GM21825 (cell line): Measurements from ENCODE around the gene GTF2E1.
"Not testable (repeated sequence)": the region's sequence is repeated elsewhere in the genome, so short reads cannot be mapped to it uniquely, and the experiment has no call there.

ENCODE experiments used
- ATAC-seq: cut with Tn5 transposase; IDR thresholded peaks from one replicate; pipeline ENCODE4 v1.9.1; 2021; ENCODE audit warnings: mild to moderate bottlenecking, moderate library complexity; ENCODE audit not compliant: unreplicated experiment

Gene GTF2E1

DNA sequence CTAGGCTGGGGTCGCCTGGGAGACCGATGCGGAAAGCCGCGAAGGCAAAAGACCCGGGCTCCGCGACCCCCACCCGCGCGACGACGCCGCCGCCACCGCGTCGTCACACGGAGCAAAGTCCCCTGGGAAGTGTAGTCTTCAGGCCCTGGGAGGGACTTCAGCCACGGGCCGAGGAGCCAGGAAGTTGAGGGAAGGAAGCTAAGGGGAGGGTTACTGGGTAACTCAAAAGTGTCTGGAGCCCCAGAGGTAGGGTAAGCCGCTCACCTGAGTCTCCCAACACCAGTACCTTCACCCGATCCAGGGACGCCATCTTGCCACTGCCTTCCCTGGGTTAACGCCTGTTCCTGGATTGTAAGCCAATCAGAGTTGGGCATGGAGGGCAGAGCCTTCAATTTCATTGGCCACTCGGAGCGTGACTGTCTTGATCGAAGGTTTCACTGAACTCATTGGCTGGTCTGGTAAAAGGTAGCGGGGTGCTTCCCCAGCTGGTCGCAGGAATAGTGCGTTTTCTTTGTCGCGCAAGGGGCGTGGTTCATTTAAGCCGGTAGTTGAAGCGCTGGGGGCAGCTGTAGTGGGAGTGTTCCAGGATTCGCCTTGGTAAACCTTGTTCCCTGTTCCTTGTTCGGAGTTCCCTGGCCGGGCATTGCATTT, at the start of gene GTF2E1, which contains the start of gene RABL3:
Gene GTF2E1, plus strand, starts transcription at position 547 of the 651 bp plus-strand sequence. CDS start 7,809 bp downstream, outside the sequence.
Gene RABL3, minus strand, starts transcription at position 319 of the 651 bp plus-strand sequence. Its CDS starts 9 bp downstream, at position 310.
- peak; percentile 99 for ATAC-seq

DNA sequence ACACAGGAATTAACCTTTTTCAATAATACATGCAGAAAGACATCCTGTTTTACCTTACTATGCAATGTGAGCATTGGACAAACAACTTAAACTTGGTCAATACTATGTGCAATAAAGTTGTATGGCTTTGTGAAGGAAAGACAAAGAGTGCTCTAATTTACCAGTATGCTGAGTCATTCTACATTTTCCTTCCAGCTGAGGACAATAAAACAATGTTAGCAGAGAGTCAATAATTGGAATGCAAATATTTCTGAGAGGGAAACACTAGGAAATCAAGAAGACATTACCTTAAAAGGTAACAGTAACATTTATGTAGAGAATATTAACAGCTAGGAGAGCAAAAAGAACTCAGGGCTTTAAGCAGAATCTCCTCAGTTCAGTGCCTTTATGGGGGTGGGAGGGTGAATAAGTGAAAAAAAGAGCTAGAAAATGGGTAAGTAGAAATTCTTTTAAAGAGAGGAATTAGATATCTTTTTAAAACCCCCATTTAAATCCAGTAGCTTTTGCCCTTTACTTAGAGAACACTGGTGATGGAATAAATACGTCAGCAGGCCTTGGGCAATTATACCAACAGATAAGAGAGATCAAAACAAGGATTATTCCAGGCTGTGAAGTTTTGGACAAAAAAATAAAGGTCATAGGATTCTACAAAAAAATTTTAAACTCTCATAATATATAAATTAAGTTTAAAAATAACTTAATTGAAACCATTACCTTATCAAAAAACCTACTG, 48.9 kb upstream of the GTF2E1 start:
- no peak for ATAC-seq

DNA sequence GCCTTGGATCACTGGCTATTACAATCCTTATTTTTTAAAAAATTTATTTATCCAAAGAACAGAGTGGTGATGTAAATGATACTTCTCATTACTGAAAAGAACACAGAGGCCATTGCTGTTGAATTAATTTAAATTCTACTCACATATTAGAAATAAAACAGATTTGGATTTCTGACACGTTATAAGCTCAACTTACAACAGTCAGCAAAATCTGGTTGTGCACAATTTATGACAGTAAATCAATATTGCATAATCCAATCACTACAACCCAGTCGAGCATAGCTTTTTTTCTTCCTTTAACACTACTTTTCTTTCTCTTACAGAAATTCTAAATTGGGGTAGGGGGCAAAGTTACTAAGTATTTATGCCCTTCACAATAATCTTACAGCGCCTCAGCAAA, 43.2 kb upstream of the GTF2E1 start:
- no peak for ATAC-seq

DNA sequence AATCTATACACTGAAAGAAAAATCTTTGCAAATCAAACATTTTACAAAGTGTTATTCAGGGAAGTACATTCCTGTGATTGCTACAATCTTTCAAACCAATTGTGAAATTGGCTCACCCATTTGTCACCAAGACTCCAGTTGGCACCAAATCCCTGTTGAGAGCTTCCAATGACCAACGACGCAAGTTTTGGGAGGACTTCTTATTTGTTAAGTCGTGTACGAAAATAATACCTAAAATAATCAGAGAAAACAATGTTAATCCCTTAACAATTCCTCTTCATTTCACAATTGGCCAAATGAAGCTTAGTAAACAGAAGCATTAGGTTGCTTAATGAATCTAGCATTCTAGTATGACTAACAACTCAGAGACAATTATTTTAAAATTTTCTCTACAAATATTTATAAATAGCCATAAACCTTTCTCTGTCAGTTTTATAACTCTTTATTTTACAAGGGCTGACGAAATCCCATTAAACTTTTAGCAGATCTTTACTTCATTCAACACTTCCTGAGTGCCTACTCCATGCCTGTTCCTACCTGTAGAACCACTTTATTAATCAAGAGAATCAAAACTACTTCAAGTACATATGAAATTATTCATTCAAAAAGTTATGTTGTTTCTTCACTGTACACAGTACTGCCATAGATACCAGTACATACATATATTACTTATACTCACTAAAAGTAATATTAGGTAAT, 36.5 kb upstream of the GTF2E1 start:
- no peak for ATAC-seq

DNA sequence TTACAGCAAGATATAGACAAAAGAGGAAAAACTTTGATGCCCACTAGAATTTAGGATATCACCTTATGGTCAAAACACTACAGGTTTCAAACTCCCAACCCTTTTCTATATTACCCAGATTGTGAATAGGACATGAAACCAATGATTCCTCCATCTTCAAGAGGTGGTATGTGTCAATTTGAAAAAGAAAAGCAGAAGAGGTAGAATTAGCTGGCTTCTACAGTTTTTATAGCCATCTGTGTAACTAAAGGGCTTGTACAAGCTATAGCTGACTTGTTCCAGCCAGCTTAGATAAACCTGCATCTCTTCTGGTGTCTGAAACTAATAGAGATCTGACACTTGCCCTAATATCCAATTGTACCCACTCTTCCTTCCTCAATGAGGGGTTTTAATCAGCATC, 35.6 kb upstream of the GTF2E1 start:
- no peak for ATAC-seq

DNA sequence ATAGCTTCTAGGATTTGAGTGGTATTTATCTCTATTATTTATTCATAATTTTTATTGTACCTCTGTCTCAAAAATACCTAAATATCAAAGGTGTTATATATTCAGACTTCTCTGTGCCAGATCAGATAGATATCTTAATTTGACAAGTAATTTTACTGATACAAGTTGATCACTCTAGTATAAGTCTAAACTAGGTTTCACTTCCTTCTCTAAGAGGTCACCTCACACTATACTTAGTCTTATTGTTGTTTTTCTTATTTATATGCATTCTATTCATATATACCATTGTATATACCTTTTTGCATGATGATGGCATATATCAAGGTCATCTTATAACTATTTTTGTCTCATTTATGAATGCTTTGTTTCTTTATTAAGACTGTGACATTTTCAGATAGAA, 34.1 kb upstream of the GTF2E1 start:
- peak; percentile 63 for ATAC-seq

DNA sequence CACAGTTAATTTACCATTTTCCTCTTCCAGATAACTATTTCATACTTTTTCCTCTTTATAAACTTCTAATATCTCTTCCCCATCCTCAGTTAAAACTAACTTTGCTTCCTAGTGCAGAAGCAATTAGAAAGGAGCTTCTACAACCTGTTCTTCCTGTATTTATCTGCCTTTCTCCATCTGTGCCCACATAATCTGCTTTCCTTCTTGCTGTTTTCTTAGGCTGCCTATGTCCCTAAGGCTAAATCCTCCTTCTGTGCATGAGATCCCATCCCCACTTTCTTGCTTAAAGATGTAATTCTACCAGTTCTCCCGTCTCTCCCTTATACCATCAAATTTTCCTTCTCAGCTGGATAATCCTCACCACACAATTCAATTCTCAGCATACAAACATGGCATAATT, 32.2 kb upstream of the GTF2E1 start:
- no peak for ATAC-seq

DNA sequence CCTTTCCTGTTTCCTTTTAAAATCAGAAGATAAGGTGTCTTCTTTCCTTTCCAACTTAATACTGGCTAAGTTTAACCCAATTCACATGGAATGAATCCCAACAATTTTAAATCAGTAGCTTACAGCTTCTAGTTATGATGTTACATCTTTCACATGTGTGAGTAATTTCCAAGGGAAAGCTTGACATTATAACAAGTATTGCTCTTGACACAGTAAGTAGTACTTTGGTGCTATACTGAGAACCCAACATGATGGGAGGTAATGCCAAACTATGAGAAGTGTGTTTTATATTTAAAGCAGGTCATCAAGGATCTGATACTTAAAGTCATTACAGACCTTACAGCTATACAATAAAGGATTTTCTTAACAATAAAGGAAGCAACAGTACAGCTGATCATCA, 29.3 kb upstream of the GTF2E1 start:
- ATAC-seq, result no peak

DNA sequence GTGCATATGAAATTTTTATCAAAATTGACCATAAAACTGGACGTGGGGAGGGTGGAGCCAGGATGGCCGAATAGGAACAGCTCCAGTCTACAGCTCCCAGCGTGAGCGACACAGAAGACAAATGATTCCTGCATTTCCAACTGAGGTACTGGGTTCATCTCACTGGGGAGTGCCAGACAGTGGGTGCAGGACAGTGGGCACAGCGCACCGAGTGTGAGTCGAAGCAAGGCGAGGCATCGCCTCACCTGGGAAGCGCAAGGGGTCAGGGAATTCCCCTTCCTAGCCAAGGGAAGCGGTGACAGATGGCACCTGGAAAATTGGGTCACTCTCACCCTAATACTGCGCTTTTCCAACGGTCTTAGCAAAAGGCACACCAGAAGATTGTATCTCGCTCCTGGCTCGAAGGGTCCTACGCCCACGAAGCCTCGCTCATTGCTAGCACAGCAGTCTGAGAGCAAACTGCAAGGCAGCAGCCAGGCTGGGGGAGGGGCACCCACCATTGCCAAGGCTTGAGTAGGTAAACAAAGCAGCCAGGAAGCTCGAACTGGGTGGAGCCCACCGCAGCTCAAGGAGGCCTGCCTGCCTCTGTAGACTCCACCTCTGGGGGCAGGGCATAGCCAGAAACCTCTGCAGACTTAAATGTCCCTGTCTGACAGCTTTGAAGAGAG, 23.2 kb upstream of the GTF2E1 start:
- not testable (repeated sequence) for ATAC-seq

DNA sequence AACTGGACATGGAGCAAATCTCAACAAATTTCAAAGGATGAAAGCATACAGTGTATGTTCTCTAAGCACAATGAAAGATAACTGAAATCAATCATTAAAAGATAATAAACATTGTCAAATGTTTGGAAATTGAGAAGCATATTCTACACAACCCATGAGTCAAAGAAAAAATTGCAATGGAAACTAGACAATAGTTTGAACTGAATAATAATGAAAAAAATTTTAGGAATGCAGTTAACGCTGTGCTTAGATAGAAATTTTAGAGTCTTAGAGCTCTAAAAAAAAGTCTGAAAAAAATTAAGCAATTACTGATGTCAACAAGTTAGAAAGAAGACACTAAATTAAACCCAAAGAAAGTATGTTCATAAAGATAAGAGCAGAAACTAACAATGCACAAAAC, 15.8 kb upstream of the GTF2E1 start:
- no peak for ATAC-seq

DNA sequence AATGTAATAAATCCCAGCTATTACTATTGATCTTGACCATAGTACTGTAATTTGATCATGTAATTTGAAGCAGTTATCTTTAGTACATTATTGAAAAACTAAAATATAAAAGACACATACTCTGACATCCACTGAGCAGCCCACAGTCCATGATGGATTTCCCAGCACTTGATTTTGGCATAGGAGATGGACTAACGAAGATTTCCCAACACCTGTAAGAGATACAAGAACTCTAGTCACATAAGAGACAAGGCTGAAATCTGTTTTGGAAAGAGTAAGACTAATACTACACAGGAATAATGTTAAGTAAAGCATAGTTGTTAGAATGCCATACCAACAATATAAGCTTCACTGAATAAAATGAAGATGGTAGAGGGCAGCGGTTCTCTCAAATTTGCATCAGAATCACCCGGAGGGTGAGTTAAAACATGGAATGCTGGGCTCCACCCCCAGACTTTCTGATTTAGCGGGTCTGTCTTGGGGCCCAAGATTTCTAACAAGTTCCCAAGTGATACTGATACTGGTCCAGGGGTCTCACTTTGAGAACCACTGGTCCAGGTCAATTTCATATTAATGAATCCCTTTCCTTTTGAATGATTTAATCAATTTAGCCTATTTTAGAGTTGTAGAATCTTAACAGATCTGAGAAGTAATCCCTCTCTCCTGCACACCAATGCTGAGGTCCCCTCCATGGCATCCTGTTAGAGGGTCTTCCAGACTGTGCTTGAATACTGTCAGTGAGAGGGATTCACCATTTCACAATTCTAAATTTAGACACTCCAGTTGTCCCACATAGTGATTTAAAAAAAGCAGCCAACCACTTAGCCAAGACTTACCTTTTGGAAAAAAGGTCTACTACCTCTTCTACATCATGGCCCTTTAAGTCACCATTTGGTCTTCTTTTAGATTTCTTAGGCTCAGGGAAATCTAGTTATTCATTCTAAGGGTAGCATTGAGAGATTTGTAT, 11.7 kb upstream of the GTF2E1 start:
- no peak for ATAC-seq

DNA sequence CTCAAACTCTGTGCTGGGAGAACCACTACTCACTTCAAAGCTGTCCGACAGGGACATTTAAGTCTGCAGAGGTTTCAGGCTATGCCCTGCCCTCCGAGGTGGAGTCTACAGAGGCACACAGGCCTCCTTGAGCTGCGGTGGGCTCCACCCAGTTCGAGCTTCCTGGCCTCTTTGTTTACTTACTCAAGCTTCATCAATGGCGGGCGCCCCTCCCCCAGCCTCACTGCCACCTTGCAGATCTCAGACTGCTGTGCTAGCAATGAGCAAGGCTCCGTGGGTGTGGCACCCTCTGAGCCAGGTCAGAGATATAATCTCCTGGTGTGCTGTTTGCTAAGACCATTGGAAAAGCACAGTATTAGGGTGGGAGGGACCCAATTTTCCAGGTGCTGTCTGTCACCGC, 4.5 kb upstream of the GTF2E1 start:
- not testable (repeated sequence) for ATAC-seq

DNA sequence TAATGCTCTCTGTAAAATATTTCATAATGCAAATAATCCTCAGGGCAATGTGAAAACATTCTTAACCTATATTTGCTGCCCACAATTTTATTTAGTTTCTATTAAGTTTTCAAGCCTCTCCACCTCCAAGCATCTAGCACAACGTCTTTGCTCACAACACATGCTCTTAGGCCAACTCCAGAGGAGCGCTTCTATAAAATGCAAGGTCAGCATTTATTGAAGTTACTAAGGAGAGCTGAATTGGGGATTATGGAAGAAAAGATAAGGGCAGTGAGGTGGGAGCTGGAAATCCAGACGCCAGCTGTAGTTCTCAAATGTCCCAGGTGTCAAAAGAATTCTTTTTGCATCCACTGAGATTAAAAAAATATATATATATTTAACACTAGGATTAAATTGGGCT, 1.2 kb upstream of the GTF2E1 start:
- ATAC-seq, result no peak

DNA sequence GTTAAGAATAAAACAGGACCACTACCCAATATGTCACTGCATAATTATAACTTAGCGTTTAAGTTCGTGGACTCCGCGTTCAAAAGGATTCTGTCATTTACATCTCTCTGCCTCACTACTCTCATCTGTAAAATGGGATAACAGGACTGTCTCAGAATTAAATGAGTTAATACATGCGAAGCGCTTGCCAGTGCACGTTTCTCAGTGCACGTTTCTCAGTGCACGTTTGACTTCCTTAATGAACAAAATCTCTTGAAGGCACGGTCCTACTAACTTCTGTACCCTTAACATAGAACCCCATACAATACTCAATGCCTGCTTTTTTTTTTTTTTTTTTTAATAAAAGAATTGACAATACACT, 727 bp upstream of the GTF2E1 start:
- ATAC-seq, result no peak

DNA sequence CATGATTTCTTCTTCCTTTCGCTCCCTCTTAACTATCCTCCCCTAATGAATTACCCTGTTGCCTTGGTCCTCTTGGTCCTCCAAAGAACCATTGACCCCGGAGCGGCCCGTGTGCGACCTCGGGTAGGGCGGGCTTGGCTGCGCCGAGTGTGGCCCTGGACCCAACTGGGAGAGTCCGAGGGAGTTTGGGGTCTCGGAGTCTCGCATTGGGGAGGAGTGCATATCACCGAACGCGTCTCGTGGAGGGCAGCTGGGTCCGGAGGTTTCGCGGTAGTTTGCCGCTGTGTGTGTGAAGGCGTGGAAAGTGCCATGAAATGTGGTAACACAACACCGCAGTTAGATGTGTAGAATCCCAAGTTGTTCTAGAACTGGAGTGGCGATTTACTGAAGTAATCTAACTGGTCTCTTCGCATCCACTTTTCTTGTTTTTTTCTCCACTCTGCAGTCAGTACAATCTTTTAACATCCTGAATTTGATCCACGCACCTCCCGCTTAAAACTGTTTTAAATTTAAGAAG, 363 bp downstream of the GTF2E1 start:
- peak; percentile 18 for ATAC-seq

DNA sequence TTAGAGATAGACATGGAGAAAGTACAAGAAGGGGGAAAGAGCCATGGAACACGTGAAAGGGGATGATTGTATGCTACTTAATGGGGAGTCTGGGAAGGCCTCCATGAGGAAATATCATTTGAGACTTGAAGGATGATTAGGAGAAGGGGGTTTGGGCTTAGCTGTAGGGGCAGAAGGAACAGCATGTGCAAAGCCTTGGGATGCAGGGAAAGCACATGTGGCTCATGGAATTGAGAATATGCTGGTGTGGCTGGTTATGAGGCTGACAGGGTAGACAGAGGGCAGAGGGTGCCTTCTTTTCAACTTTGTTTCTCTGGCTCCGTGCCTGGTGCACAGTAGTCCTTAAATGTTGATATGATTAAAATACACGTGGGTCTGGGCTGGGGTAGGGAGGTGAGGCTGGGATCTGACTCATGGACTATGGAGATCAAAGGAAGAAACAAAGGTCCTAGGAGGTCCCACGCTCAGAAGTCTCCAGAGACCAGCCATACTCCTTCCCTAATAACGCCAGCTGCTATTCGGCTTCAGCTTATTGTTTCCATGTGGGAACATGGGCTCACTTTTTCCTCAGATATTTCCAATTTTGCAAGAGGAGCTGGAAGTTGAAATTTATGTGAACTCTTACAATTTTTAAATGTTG, 1.1 kb downstream of the GTF2E1 start:
- ATAC-seq, result no peak

DNA sequence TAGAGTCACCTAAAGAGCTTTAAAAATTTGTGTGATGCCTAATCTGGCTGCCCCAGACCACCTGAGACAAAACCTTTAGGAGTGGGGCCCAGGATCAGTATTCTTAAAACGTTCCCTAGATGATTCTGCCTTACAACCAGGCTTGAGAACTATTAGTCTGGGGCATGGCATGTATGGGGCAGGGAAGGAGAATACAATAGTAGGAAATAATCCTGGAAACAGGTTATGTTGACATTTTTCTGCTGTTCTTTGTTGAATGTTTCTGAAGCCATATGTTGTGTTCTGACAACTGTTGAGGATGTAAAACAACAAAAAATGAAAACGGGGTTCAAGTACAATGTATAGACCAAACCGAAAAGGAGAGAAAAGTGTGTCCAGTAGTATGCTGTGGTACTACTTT, 2.9 kb downstream of the GTF2E1 start:
- ATAC-seq, result no peak

DNA sequence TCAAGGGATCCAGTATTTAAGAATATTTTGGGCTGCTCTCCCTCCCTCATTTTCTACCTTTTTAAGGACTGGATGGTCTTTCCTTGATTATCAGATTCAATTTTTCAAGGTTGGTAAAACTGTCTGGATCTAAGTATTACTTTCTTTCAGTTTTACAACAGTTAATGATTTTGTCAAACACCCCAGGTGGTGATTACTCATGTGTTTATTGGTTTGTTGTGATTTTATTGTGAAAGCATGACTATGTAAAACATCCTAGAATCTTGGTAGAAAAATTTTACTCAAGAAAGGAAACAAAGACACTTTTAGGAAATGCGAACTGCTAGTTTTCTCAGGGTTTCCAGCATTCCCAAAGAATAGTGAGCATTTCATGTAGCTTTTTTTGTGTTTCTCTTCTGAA, 7.3 kb downstream of the GTF2E1 start:
- no peak for ATAC-seq

DNA sequence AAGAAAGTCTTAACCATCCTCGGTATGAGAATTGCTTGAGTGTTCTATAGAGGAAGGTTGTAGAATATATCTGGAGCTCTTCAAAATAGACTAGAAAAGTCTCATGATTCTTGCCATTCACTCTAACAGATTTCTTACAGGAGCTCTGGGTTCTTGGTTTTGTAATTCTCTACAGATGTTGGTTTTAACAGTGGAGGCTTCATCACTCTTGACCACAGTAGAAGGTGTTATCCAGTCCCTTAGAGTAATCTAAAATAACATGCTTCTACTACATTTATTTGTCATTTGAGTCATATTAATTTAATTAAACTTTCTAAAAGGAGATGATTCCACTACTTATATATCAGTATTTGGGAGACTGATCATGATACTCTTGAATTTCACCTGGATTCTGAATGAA, 9.7 kb downstream of the GTF2E1 start:
- no peak for ATAC-seq

DNA sequence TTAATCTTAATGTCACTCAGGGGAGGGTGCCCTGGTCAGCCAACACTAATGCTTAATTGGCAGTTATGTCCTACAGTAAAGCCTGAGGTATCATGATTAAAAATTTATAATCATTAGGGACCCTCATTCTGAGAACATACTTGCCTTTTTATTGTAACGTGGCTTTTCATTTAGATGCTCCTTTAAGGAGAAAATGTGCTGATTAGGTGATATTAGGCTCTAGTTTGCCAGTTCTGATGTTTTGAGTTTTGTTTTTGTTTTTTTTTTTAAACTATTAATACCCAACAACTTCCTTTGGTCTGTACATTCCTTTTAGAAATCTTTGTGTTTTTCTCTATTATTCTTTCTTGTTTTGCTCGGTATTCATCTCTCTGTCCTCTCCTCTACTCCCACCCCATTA, 10.3 kb downstream of the GTF2E1 start:
- ATAC-seq, result no peak
